WTC11 (cell line): Measurements from ENCODE around the gene RCL1. TPM values are rescaled to one million over a fixed set of nuclear protein-coding genes. Genes with fewer than 3 reads are reported as not detected.

Source experiments
- ATAC-seq: fragments of 200-7000 bp; cut with Tn5 transposase; 2 replicates; pipeline ENCODE4 v1.10.0; 2021; ENCODE audit warnings: mild to moderate bottlenecking, moderate library complexity
- Bru-seq: library from RNA; stranded (reverse); fragments of 400-500 nt; gene quantifications from one replicate; lab custom pipeline; 2021; lab: Mats Ljungman, UMichigan
- CTCF ChIA-PET: fragments of 300-600 bp; sonication (Branson Sonifier 250); formaldehyde crosslinking; loops from one replicate; lab custom pipeline; 2021; ENCODE audit warnings: antibody characterized with exemption; lab: Charles Lee
- POLR2A ChIA-PET: fragments of 350-600 bp; sonication (Branson Sonifier 250); formaldehyde crosslinking; loops from one replicate; lab custom pipeline; 2021; ENCODE audit warnings: antibody characterized with exemption; lab: Charles Lee
- DNase-seq: peaks from one replicate; pipeline ENCODE4 v3.0.0; 2021; ENCODE audit warnings: low spot score
- H3K27ac Mint-ChIP-seq: 2 replicates; pipeline ENCODE4 v1.8.0; 2021; ENCODE audit warnings: mixed read lengths
- H3K27me3 Mint-ChIP-seq: 2 replicates; pipeline ENCODE4 v1.8.0; 2021; ENCODE audit warnings: low read depth, mild to moderate bottlenecking, moderate library complexity, mixed read lengths
- H3K36me3 Mint-ChIP-seq: 2 replicates; pipeline ENCODE4 v1.8.0; 2021; ENCODE audit warnings: mixed read lengths
- H3K4me1 Mint-ChIP-seq: 2 replicates; pipeline ENCODE4 v1.8.0; 2022; ENCODE audit warnings: mixed read lengths
- H3K4me3 Mint-ChIP-seq: 2 replicates; pipeline ENCODE4 v1.8.0; 2021; ENCODE audit warnings: mild to moderate bottlenecking, moderate library complexity, mixed read lengths
- H3K9me3 Mint-ChIP-seq: 2 replicates; pipeline ENCODE4 v1.8.0; 2021; ENCODE audit warnings: mixed read lengths
- ATF1 ChIP-seq: sonication (generic); formaldehyde crosslinking; IDR thresholded peaks from 2 replicates; pipeline ENCODE4 v1.8.1; 2023; ENCODE audit warnings: mild to moderate bottlenecking, moderate library complexity, missing genetic modification reagents
- ETV6 ChIP-seq: sonication (generic); formaldehyde crosslinking; IDR thresholded peaks from 2 replicates; pipeline ENCODE4 v1.8.1; 2022; ENCODE audit warnings: mild to moderate bottlenecking, missing genetic modification reagents
- FOXJ3 ChIP-seq: sonication (generic); formaldehyde crosslinking; IDR thresholded peaks from 2 replicates; pipeline ENCODE4 v1.9.0; 2021; ENCODE audit warnings: missing genetic modification reagents, mild to moderate bottlenecking, borderline replicate concordance
- FOXP1 ChIP-seq: sonication (generic); formaldehyde crosslinking; IDR thresholded peaks from 2 replicates; pipeline ENCODE4 v1.8.0; 2022; ENCODE audit warnings: missing genetic modification reagents, mild to moderate bottlenecking, moderate library complexity, borderline replicate concordance
- IRF2 ChIP-seq: sonication (generic); formaldehyde crosslinking; IDR thresholded peaks from 2 replicates; pipeline ENCODE4 v1.8.0; 2022; ENCODE audit warnings: low read depth, missing genetic modification reagents, borderline replicate concordance
- JAZF1 ChIP-seq: fragments of 250-450 bp; sonication (Bioruptor Pico); IDR thresholded peaks from 2 replicates; pipeline ENCODE4 v1.9.0; 2021; ENCODE audit warnings: moderate library complexity, mild to moderate bottlenecking, inconsistent platforms
- MYBL2 ChIP-seq: sonication (generic); formaldehyde crosslinking; IDR thresholded peaks from 2 replicates; pipeline ENCODE4 v1.8.1; 2023; ENCODE audit warnings: mild to moderate bottlenecking, moderate library complexity, missing genetic modification reagents
- NR2C2 ChIP-seq: sonication (generic); formaldehyde crosslinking; IDR thresholded peaks from 2 replicates; pipeline ENCODE4 v1.8.0; 2022; ENCODE audit warnings: mild to moderate bottlenecking, missing genetic modification reagents
- RORB ChIP-seq: fragments of 250-450 bp; sonication (Bioruptor Pico); IDR thresholded peaks from 2 replicates; pipeline ENCODE4 v1.9.0; 2021; ENCODE audit warnings: mild to moderate bottlenecking
- SP1 ChIP-seq: sonication (generic); formaldehyde crosslinking; conservative IDR thresholded peaks from 2 replicates; pipeline ENCODE4 v1.8.1; 2022; ENCODE audit warnings: missing genetic modification reagents
- long read RNA-seq, 3 experiments: library from RNA in 1 of 3; library from capped mRNA in 1 of 3; library from polyadenylated mRNA in 1 of 3; unstranded in 2 of 3; stranded (forward) in 1 of 3; transcript quantifications; one replicate each; pipeline ENCODE4 v2.0.0, GENCODE V29; 2021
- total RNA-seq: library from RNA; stranded (reverse); gene quantifications from 3 replicates; pipeline ENCODE4 v1.2.3, GENCODE V29; 2021
- TF ChIP-seq, protein P1 (sequence below): sonication (generic); formaldehyde crosslinking; IDR thresholded peaks from 2 replicates; pipeline ENCODE4 v1.8.1; 2022; ENCODE audit warnings: mild to moderate bottlenecking, missing genetic modification reagents, moderate library complexity, borderline replicate concordance
- TF ChIP-seq, protein P2 (sequence below): sonication (generic); formaldehyde crosslinking; IDR thresholded peaks from 2 replicates; pipeline ENCODE4 v1.8.1; 2022; ENCODE audit warnings: low read depth, missing genetic modification reagents, borderline replicate concordance
- TF ChIP-seq, protein P3 (sequence below): sonication (generic); formaldehyde crosslinking; IDR thresholded peaks from 2 replicates; pipeline ENCODE4 v1.8.0; 2022; ENCODE audit warnings: mild to moderate bottlenecking, missing genetic modification reagents
- TF ChIP-seq, protein P4 (sequence below): fragments of 250-450 bp; sonication (Bioruptor Pico); IDR thresholded peaks from 2 replicates; pipeline ENCODE4 v2.1.2; 2022; ENCODE audit warnings: mild to moderate bottlenecking, moderate library complexity
- TF ChIP-seq, protein P5 (sequence below): sonication (generic); formaldehyde crosslinking; IDR thresholded peaks from 2 replicates; pipeline ENCODE4 v1.8.1; 2022; ENCODE audit warnings: low read depth, mild to moderate bottlenecking, moderate library complexity, missing genetic modification reagents, borderline replicate concordance
- TF ChIP-seq, protein P6 (sequence below): sonication (generic); formaldehyde crosslinking; IDR thresholded peaks from 2 replicates; pipeline ENCODE4 v1.8.1; 2022; ENCODE audit warnings: missing genetic modification reagents, borderline replicate concordance
- TF ChIP-seq, protein P7 (sequence below): sonication (generic); formaldehyde crosslinking; IDR thresholded peaks from 2 replicates; pipeline ENCODE4 v1.8.1; 2023; ENCODE audit warnings: mild to moderate bottlenecking, missing genetic modification reagents, moderate library complexity
- TF ChIP-seq, protein P8 (sequence below): sonication (generic); formaldehyde crosslinking; IDR thresholded peaks from 2 replicates; pipeline ENCODE4 v1.8.0; 2022; ENCODE audit warnings: mild to moderate bottlenecking, missing genetic modification reagents
- TF ChIP-seq, protein P9 (sequence below): sonication (generic); formaldehyde crosslinking; conservative IDR thresholded peaks from 2 replicates; pipeline ENCODE4 v1.8.1; 2023; ENCODE audit warnings: mild to moderate bottlenecking, low read depth, missing genetic modification reagents, moderate library complexity

RCL1 gene, protein sequence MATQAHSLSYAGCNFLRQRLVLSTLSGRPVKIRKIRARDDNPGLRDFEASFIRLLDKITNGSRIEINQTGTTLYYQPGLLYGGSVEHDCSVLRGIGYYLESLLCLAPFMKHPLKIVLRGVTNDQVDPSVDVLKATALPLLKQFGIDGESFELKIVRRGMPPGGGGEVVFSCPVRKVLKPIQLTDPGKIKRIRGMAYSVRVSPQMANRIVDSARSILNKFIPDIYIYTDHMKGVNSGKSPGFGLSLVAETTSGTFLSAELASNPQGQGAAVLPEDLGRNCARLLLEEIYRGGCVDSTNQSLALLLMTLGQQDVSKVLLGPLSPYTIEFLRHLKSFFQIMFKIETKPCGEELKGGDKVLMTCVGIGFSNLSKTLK
- 22.4 to 27.2 TPM (median 25.3 TPM) in 3 replicates for total RNA-seq
- Bru-seq, nascent RNA = percentile 82 among the genes with signal in this experiment
- long read RNA-seq, experiment 1, transcript RCL1-204 (9 exons, 2,134 nt) = major isoform, 54 of 78 reads
- long read RNA-seq, experiment 1, partial matches to known transcripts = 2 of 78 reads
- long read RNA-seq, experiment 1, other reads (novel, unspliced or antisense) = 21 of 78 reads
- long read RNA-seq, experiment 2, transcript RCL1-204 (9 exons, 2,134 nt) = major isoform, 13 of 24 reads
- long read RNA-seq, experiment 2, partial matches to known transcripts = 1 of 24 reads
- long read RNA-seq, experiment 2, other reads (novel, unspliced or antisense) = 10 of 24 reads
- long read RNA-seq, experiment 3, transcript RCL1-204 (9 exons, 2,134 nt) = major isoform, 58 of 63 reads
- long read RNA-seq, experiment 3, partial matches to known transcripts = 1 of 63 reads
- long read RNA-seq, experiment 3, other reads (novel, unspliced or antisense) = 3 of 63 reads

DNA sequence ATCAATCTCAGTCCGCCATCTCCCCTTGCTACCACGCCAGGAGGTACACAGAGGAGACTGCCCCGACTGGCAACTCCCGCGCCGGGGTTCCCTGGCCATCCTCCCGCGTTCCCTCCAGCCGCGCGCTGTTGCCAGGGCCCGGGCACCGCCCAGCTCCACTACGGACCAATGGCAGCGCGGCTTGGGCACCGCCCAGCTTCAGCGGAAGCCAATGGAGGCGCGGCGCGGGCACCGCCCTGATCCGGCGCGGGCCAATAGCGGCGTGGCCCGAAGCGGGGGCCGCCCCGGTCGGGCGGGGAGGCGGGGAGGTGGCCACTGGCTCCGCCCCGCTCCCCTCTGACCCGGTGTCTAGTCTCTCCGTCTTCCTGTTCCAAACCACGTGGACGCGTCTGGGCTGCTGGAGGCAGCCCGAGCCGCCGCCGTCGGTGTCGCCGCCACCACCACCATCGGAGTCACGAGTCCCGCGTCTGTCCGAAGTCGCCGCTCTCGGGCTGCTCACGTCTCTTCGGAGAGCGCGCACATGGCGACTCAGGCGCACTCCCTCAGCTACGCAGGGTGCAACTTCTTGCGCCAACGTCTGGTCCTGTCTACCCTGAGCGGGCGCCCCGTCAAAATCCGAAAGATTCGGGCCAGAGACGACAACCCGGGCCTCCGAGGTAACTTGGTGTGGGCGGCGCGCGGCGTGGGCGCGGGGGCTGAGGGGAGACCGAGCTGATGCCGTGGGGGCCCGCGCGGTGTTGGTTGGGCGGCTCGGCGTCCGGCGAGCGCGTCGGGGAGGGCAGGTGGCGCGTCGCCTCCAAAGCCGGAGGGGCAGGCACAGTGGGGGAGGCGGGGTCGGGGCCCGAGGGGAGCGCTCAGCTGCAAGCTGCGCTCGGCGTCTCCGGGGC lies at the start of gene RCL1:
Gene RCL1, plus strand, starts transcription at position 373 of the 887 bp plus-strand sequence. Its CDS starts 148 bp downstream, at position 521.
- ATAC-seq (peak; percentile 94), DNase-seq (peak; percentile 98)
- Mint-ChIP-seq H3K9me3 (peaks cover 18% of the 10 kb centered on the region), H3K4me3 (peak within 1 kb of the TSS; percentile 98), H3K27me3 (peaks cover 5% of the 10 kb centered on the region), H3K4me1 (peaks cover 37% of the 10 kb centered on the region), H3K36me3 (peaks cover 15% of the 10 kb centered on the region), H3K27ac (peak within 1 kb of the TSS; percentile 96)
- ChIA-PET CTCF (interaction anchor here (0.6 to 4.5 kb wide), 6 partner anchors 11 to 807 kb away, joined by 3 to 24 read pairs (median 4); no protein-coding TSS in a partner anchor), POLR2A (interaction anchor here (1.0 to 3.3 kb wide), 5 partner anchors 23 to 192 kb away, joined by 3 to 16 read pairs (median 3); partner anchors contain the start of genes AK3 and JAK2)
- TF ChIP-seq, protein P1, sequence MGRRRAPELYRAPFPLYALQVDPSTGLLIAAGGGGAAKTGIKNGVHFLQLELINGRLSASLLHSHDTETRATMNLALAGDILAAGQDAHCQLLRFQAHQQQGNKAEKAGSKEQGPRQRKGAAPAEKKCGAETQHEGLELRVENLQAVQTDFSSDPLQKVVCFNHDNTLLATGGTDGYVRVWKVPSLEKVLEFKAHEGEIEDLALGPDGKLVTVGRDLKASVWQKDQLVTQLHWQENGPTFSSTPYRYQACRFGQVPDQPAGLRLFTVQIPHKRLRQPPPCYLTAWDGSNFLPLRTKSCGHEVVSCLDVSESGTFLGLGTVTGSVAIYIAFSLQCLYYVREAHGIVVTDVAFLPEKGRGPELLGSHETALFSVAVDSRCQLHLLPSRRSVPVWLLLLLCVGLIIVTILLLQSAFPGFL (CRISPR knock-in tag) = no peak
- no peak for TF ChIP-seq ATF1
- peak; percentile 99 for TF ChIP-seq SP1
- TF ChIP-seq, protein P2, sequence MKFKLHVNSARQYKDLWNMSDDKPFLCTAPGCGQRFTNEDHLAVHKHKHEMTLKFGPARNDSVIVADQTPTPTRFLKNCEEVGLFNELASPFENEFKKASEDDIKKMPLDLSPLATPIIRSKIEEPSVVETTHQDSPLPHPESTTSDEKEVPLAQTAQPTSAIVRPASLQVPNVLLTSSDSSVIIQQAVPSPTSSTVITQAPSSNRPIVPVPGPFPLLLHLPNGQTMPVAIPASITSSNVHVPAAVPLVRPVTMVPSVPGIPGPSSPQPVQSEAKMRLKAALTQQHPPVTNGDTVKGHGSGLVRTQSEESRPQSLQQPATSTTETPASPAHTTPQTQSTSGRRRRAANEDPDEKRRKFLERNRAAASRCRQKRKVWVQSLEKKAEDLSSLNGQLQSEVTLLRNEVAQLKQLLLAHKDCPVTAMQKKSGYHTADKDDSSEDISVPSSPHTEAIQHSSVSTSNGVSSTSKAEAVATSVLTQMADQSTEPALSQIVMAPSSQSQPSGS (CRISPR knock-in tag) = no peak
- peak; percentile 58 for TF ChIP-seq FOXP1 (CRISPR knock-in tag)
- no peak for TF ChIP-seq NR2C2 (CRISPR knock-in tag)
- TF ChIP-seq IRF2 (CRISPR knock-in tag) = no peak
- peak; percentile 85 for TF ChIP-seq MYBL2 (CRISPR knock-in tag)
- TF ChIP-seq RORB (CRISPR knock-in tag) = no peak
- TF ChIP-seq FOXJ3 = no peak
- TF ChIP-seq, protein P3, sequence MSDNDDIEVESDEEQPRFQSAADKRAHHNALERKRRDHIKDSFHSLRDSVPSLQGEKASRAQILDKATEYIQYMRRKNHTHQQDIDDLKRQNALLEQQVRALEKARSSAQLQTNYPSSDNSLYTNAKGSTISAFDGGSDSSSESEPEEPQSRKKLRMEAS (CRISPR knock-in tag) = peak; percentile 95
- TF ChIP-seq, protein P4, sequence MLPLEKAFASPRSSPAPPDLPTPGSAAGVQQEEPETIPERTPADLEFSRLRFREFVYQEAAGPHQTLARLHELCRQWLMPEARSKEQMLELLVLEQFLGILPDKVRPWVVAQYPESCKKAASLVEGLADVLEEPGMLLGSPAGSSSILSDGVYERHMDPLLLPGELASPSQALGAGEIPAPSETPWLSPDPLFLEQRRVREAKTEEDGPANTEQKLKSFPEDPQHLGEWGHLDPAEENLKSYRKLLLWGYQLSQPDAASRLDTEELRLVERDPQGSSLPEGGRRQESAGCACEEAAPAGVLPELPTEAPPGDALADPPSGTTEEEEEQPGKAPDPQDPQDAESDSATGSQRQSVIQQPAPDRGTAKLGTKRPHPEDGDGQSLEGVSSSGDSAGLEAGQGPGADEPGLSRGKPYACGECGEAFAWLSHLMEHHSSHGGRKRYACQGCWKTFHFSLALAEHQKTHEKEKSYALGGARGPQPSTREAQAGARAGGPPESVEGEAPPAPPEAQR (CRISPR knock-in tag) = no peak
- TF ChIP-seq JAZF1 (CRISPR knock-in tag) = no peak
- TF ChIP-seq, protein P5, sequence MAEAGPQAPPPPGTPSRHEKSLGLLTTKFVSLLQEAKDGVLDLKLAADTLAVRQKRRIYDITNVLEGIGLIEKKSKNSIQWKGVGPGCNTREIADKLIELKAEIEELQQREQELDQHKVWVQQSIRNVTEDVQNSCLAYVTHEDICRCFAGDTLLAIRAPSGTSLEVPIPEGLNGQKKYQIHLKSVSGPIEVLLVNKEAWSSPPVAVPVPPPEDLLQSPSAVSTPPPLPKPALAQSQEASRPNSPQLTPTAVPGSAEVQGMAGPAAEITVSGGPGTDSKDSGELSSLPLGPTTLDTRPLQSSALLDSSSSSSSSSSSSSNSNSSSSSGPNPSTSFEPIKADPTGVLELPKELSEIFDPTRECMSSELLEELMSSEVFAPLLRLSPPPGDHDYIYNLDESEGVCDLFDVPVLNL (CRISPR knock-in tag) = no peak
- TF ChIP-seq, protein P6, sequence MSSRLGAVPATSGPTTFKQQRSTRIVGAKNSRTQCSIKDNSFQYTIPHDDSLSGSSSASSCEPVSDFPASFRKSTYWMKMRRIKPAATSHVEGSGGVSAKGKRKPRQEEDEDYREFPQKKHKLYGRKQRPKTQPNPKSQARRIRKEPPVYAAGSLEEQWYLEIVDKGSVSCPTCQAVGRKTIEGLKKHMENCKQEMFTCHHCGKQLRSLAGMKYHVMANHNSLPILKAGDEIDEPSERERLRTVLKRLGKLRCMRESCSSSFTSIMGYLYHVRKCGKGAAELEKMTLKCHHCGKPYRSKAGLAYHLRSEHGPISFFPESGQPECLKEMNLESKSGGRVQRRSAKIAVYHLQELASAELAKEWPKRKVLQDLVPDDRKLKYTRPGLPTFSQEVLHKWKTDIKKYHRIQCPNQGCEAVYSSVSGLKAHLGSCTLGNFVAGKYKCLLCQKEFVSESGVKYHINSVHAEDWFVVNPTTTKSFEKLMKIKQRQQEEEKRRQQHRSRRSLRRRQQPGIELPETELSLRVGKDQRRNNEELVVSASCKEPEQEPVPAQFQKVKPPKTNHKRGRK (CRISPR knock-in tag) = no peak
- TF ChIP-seq, protein P7, sequence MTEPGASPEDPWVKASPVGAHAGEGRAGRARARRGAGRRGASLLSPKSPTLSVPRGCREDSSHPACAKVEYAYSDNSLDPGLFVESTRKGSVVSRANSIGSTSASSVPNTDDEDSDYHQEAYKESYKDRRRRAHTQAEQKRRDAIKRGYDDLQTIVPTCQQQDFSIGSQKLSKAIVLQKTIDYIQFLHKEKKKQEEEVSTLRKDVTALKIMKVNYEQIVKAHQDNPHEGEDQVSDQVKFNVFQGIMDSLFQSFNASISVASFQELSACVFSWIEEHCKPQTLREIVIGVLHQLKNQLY = no peak
- TF ChIP-seq ETV6 (CRISPR knock-in tag) = no peak
- TF ChIP-seq, protein P8, sequence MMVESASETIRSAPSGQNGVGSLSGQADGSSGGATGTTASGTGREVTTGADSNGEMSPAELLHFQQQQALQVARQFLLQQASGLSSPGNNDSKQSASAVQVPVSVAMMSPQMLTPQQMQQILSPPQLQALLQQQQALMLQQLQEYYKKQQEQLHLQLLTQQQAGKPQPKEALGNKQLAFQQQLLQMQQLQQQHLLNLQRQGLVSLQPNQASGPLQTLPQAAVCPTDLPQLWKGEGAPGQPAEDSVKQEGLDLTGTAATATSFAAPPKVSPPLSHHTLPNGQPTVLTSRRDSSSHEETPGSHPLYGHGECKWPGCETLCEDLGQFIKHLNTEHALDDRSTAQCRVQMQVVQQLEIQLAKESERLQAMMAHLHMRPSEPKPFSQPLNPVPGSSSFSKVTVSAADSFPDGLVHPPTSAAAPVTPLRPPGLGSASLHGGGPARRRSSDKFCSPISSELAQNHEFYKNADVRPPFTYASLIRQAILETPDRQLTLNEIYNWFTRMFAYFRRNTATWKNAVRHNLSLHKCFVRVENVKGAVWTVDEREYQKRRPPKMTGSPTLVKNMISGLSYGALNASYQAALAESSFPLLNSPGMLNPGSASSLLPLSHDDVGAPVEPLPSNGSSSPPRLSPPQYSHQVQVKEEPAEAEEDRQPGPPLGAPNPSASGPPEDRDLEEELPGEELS (CRISPR knock-in tag) = peak; percentile 31
- TF ChIP-seq, protein P9, sequence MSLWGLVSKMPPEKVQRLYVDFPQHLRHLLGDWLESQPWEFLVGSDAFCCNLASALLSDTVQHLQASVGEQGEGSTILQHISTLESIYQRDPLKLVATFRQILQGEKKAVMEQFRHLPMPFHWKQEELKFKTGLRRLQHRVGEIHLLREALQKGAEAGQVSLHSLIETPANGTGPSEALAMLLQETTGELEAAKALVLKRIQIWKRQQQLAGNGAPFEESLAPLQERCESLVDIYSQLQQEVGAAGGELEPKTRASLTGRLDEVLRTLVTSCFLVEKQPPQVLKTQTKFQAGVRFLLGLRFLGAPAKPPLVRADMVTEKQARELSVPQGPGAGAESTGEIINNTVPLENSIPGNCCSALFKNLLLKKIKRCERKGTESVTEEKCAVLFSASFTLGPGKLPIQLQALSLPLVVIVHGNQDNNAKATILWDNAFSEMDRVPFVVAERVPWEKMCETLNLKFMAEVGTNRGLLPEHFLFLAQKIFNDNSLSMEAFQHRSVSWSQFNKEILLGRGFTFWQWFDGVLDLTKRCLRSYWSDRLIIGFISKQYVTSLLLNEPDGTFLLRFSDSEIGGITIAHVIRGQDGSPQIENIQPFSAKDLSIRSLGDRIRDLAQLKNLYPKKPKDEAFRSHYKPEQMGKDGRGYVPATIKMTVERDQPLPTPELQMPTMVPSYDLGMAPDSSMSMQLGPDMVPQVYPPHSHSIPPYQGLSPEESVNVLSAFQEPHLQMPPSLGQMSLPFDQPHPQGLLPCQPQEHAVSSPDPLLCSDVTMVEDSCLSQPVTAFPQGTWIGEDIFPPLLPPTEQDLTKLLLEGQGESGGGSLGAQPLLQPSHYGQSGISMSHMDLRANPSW = no peak
